Measurements from ENCODE around the gene RFC4. TPM values are rescaled to one million over a fixed set of nuclear protein-coding genes. Genes with fewer than 3 reads are reported as not detected.

RFC4 gene
- total and polyA plus RNA-seq, 11 donors: 4.6 to 21.0 (median 7.9) TPM

- H3K36me3 ChIP-seq: no peaks in the 10 kb centered on the region
- no peaks in the 10 kb centered on the region for H3K9me3 ChIP-seq
- ATAC-seq: peak in 1 of 4 donors; percentile 47
- peaks cover 0 to 34% (median 9%) of the 10 kb centered on the region in 9 donors for H3K27me3 ChIP-seq
- DNase-seq: no peak
- TF ChIP-seq POLR2A (IDR thresholded peaks at IDR 0.05): no peak
- peak; percentile 52 to 77 (median 66) for TF ChIP-seq CTCF (IDR thresholded peaks at IDR 0.05)
- peaks cover 0 to 15% (median 5%) of the 10 kb centered on the region in 12 donors for H3K4me1 ChIP-seq
- H3K4me3 ChIP-seq: no peak overlapping the region
- intact Hi-C loops (cut with DNase I): loop anchor here in 8 of 10 donors (1.0 to 5.0 kb wide), 4 partner anchors 204 to 209 kb away; partner anchors contain the start of gene AHSG (in 2 of the 8)
- 41 to 48% (median 46%) methylated on average over 11 of the region's 11 CpGs for WGBS, 4 donors
- H3K27ac ChIP-seq: no peak overlapping the region
These were observed 15.4 kb upstream of the RFC4 start for GRCh38 chr3:186821429-186822387.

- TF ChIP-seq CTCF (IDR thresholded peaks at IDR 0.05) (no peak), POLR2A (IDR thresholded peaks at IDR 0.05) (no peak)
- H3K4me3 ChIP-seq: no peak overlapping the region
- 86 to 97% (median 90%) methylated on average over 1 of the region's 1 CpG for WGBS, 4 donors
- DNase-seq: no peak
- no peaks in the 10 kb centered on the region for H3K36me3 ChIP-seq
- no peak overlapping the region for H3K27ac ChIP-seq
- intact Hi-C loops (cut with DNase I): loop anchor here in 3 of 10 donors (5.0 kb wide), 2 partner anchors 192 to 202 kb away; no protein-coding TSS in a partner anchor
- no peaks in the 10 kb centered on the region for H3K4me1 ChIP-seq
- no peak for ATAC-seq
- no peaks in the 10 kb centered on the region for H3K9me3 ChIP-seq
- H3K27me3 ChIP-seq: peaks cover 0 to 7% (median 0%) of the 10 kb centered on the region in 9 donors
These were observed 12.7 kb upstream of the RFC4 start for GRCh38 chr3:186818956-186819355.

- DNase-seq (no peak), ATAC-seq (no peak)
- Histone ChIP-seq H3K9me3 (no peaks in the 10 kb centered on the region), H3K27ac (no peak overlapping the region), H3K36me3 (no peaks in the 10 kb centered on the region), H3K4me1 (no peaks in the 10 kb centered on the region), H3K4me3 (no peak overlapping the region), H3K27me3 (peaks cover 0 to 5% (median 0%) of the 10 kb centered on the region in 9 donors)
- TF ChIP-seq CTCF (IDR thresholded peaks at IDR 0.05): no peak
- TF ChIP-seq POLR2A (IDR thresholded peaks at IDR 0.05): no peak
- intact Hi-C loops (cut with DNase I): loop anchor here in 3 of 10 donors (5.0 kb wide), 2 partner anchors 191 to 201 kb away; no protein-coding TSS in a partner anchor
- 92 to 94% (median 93%) methylated on average over 5 of the region's 5 CpGs for WGBS, 4 donors
These were observed 12.2 kb upstream of the RFC4 start for GRCh38 chr3:186818516-186818915.

- no peak for DNase-seq
- Histone ChIP-seq H3K4me1 (no peaks in the 10 kb centered on the region), H3K36me3 (no peaks in the 10 kb centered on the region), H3K9me3 (no peaks in the 10 kb centered on the region), H3K27ac (no peak overlapping the region), H3K4me3 (no peak overlapping the region), H3K27me3 (peaks cover 0 to 4% (median 0%) of the 10 kb centered on the region in 9 donors)
- WGBS, 4 donors: 89 to 100% (median 91%) methylated on average over 1 of the region's 1 CpG
- ATAC-seq: no peak
- no peak for TF ChIP-seq CTCF (IDR thresholded peaks at IDR 0.05)
- TF ChIP-seq POLR2A (IDR thresholded peaks at IDR 0.05): no peak
- intact Hi-C loops (cut with DNase I): loop anchor here in 3 of 10 donors (5.0 kb wide), 2 partner anchors 188 to 198 kb away; no protein-coding TSS in a partner anchor
These were observed 9.2 kb upstream of the RFC4 start for GRCh38 chr3:186815435-186815834.

Data from heart left ventricle (tissue), 16 donors.